ENCODE results near the gene CLEC16A. TPM values are rescaled to one million over a fixed set of nuclear protein-coding genes. Genes with fewer than 3 reads are reported as not detected.

The CLEC16A gene
- total and polyA plus RNA-seq, 2 experiments from 2014 or later: 17.5 to 26.8 TPM

GRCh38 chr16:11181242-11181898 lies 237.0 kb downstream of the CLEC16A start:
- Histone ChIP-seq H3K27ac (no peak overlapping the region), H3K4me1 (ENCODE audit: low read depth) (no peaks in the 10 kb centered on the region), H3K27me3 (no peaks in the 10 kb centered on the region), H3K9me3 (ENCODE audit: low read depth) (no peaks in the 10 kb centered on the region), H3K36me3 (no peaks in the 10 kb centered on the region), H3K4me3 (no peak overlapping the region)
- DNase-seq (ENCODE audit: low read depth in 1 of 2, low spot score in 1 of 2): no peak
- TF ChIP-seq, protein P1, sequence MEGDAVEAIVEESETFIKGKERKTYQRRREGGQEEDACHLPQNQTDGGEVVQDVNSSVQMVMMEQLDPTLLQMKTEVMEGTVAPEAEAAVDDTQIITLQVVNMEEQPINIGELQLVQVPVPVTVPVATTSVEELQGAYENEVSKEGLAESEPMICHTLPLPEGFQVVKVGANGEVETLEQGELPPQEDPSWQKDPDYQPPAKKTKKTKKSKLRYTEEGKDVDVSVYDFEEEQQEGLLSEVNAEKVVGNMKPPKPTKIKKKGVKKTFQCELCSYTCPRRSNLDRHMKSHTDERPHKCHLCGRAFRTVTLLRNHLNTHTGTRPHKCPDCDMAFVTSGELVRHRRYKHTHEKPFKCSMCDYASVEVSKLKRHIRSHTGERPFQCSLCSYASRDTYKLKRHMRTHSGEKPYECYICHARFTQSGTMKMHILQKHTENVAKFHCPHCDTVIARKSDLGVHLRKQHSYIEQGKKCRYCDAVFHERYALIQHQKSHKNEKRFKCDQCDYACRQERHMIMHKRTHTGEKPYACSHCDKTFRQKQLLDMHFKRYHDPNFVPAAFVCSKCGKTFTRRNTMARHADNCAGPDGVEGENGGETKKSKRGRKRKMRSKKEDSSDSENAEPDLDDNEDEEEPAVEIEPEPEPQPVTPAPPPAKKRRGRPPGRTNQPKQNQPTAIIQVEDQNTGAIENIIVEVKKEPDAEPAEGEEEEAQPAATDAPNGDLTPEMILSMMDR (IDR thresholded peaks at IDR 0.05; ENCODE audit: low read depth, low read length): no peak

DNA sequence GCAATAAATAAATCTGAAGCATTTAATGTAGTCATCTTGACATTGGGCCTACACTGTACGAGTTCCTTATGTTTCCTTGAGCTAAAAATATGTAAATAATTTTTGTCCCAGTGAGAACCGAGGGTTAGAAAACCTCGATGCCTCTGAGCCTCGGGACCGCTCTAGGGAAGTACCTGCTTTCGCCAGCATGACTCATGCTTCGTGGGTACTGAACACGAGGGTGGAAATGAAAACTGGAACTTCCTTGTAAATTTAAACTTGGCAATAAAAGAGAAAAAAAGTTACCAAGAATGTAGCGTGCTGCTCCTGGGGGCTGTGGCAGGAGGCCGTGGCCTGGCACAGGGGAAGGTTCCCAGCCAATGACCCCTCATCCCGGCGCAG lies 237.5 kb downstream of the CLEC16A start:
- Histone ChIP-seq H3K27me3 (no peaks in the 10 kb centered on the region), H3K27ac (no peak overlapping the region), H3K4me3 (no peak overlapping the region), H3K4me1 (ENCODE audit: low read depth) (no peaks in the 10 kb centered on the region), H3K9me3 (ENCODE audit: low read depth) (no peaks in the 10 kb centered on the region), H3K36me3 (no peaks in the 10 kb centered on the region)
- TF ChIP-seq, protein P1 (IDR thresholded peaks at IDR 0.05; ENCODE audit: low read depth, low read length): no peak
- no peak for DNase-seq (ENCODE audit: low read depth in 1 of 2, low spot score in 1 of 2)

- DNase-seq (ENCODE audit: low read depth in 1 of 2, low spot score in 1 of 2): no peak
- H3K4me3 ChIP-seq: no peak overlapping the region
- H3K4me1 ChIP-seq (ENCODE audit: low read depth): no peaks in the 10 kb centered on the region
- TF ChIP-seq, protein P1 (IDR thresholded peaks at IDR 0.05; ENCODE audit: low read depth, low read length): no peak
- H3K36me3 ChIP-seq: no peaks in the 10 kb centered on the region
- no peak overlapping the region for H3K27ac ChIP-seq
- H3K9me3 ChIP-seq (ENCODE audit: low read depth): no peaks in the 10 kb centered on the region
- H3K27me3 ChIP-seq: no peaks in the 10 kb centered on the region
Observed at GRCh38 chr16:11182411-11182810, 238.0 kb downstream of the CLEC16A start.

DNA sequence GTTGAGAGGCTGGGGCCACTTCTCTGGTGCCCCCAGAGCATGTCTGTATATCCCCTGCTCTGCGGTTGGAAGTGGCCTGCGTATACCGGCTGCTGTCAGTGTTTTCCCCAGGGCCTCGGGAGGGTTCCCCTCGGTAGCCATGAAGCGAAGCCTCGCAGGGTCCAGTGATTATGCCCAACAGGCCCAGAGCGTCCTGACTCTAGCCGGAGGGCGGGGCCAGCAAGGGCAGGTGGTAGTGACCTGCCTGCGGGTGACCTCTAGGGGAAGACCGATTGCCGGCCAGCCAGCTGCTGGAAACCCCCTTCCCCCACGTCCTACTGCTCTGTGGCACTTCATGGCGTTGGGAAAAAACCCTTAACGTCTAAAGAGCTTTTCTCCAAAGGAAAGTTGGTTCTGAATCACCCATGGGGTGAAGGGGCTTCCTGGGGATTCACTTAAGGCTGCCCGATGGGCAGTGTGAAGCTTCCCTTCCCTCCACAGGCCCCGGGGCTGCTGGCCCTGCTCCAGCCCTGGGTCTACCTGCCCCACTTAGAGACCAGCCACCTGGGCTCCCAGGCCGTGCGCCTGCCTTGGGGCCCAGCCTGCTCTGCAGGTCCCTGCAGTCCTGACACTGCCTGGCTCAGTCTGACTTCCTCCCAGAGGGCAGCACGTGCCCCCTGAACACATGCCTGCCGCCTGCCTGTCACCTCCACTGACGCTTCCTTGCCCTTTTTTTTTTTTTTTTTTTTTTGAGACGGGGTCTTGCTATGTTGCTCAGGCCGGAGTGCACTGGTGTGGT lies 238.9 kb downstream of the CLEC16A start:
- no peaks in the 10 kb centered on the region for H3K9me3 ChIP-seq (ENCODE audit: low read depth)
- H3K4me1 ChIP-seq (ENCODE audit: low read depth): no peaks in the 10 kb centered on the region
- H3K27me3 ChIP-seq: no peaks in the 10 kb centered on the region
- no peaks in the 10 kb centered on the region for H3K36me3 ChIP-seq
- TF ChIP-seq, protein P1 (IDR thresholded peaks at IDR 0.05; ENCODE audit: low read depth, low read length): no peak
- no peak overlapping the region for H3K27ac ChIP-seq
- DNase-seq (ENCODE audit: low read depth in 1 of 2, low spot score in 1 of 2): no peak
- no peak overlapping the region for H3K4me3 ChIP-seq

DNA sequence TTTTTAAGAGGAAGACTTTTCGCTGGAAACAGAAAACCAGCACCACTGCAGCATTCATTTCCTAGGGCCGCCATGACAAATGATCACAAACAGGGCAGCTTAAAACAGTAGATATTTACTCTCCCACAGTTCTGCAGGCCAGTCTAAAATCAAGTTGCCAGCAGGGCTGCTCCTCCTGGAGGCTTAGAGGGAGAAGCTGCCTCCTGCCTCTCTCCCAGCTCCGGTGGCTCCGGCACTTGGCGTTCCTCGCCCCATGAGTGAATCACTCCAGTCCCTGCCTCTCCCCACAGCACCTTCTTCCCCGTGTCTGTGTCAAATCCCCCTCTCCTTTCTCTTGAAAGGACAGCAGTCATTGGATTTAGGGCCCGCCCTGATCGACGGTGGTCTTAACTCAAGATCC lies 239.6 kb downstream of the CLEC16A start:
- no peak overlapping the region for H3K4me3 ChIP-seq
- peaks cover under 1% of the 10 kb centered on the region for H3K4me1 ChIP-seq (ENCODE audit: low read depth)
- no peaks in the 10 kb centered on the region for H3K27me3 ChIP-seq
- H3K9me3 ChIP-seq (ENCODE audit: low read depth): no peaks in the 10 kb centered on the region
- TF ChIP-seq, protein P1 (IDR thresholded peaks at IDR 0.05; ENCODE audit: low read depth, low read length): no peak
- no peak overlapping the region for H3K27ac ChIP-seq
- no peaks in the 10 kb centered on the region for H3K36me3 ChIP-seq
- DNase-seq (ENCODE audit: low read depth in 1 of 2, low spot score in 1 of 2): no peak

Data from cardiac muscle cell (in vitro differentiated cells and primary cell).